HG03457 (cell line): Measurements from ENCODE around the gene EPN2.
"Not testable (repeated sequence)": the region's sequence is repeated elsewhere in the genome, so short reads cannot be mapped to it uniquely, and the experiment has no call there.

ENCODE experiments used
- ATAC-seq: cut with Tn5 transposase; IDR thresholded peaks from one replicate; pipeline ENCODE4 v1.9.1; 2021; ENCODE audit warnings: moderate number of reproducible peaks; ENCODE audit not compliant: unreplicated experiment

The EPN2 gene

GRCh38 chr17:19343256-19343630, 106.1 kb downstream of the EPN2 start:
- ATAC-seq: no peak

GRCh38 chr17:19343671-19344151, 106.5 kb downstream of the EPN2 start:
- ATAC-seq: no peak

- no peak for ATAC-seq
Measured at GRCh38 chr17:19344311-19345066, 107.3 kb downstream of the EPN2 start.

GRCh38 chr17:19345067-19345460, 107.9 kb downstream of the EPN2 start:
- ATAC-seq: no peak

- no peak for ATAC-seq
Measured at GRCh38 chr17:19345486-19346350, 108.6 kb downstream of the EPN2 start.

- ATAC-seq: no peak
Measured at GRCh38 chr17:19346351-19347255, 109.4 kb downstream of the EPN2 start.

- no peak for ATAC-seq
Measured at GRCh38 chr17:19347323-19348080, 110.3 kb downstream of the EPN2 start.

- ATAC-seq: no peak
Measured at GRCh38 chr17:19348081-19348650, 111.0 kb downstream of the EPN2 start.

GRCh38 chr17:19348806-19349205, 111.6 kb downstream of the EPN2 start:
- ATAC-seq: no peak

GRCh38 chr17:19353401-19353800, 116.2 kb downstream of the EPN2 start:
- ATAC-seq: not testable (repeated sequence)

GRCh38 chr17:19354748-19355147, 117.6 kb downstream of the EPN2 start:
- ATAC-seq: no peak

- ATAC-seq: no peak
Measured at GRCh38 chr17:19357351-19357750, 120.2 kb downstream of the EPN2 start.

- ATAC-seq: no peak
Measured at GRCh38 chr17:19357761-19358160, 120.6 kb downstream of the EPN2 start.

GRCh38 chr17:19359151-19359550, 122.0 kb downstream of the EPN2 start:
- ATAC-seq: no peak

GRCh38 chr17:19359856-19360255, 122.7 kb downstream of the EPN2 start:
- ATAC-seq: no peak

GRCh38 chr17:19360772-19361171, 123.6 kb downstream of the EPN2 start:
- ATAC-seq: no peak

- ATAC-seq: no peak
Measured at GRCh38 chr17:19361326-19361725, 124.2 kb downstream of the EPN2 start.

GRCh38 chr17:19361944-19362276, 124.7 kb downstream of the EPN2 start:
- no peak for ATAC-seq

- ATAC-seq: peak; percentile 55
Measured at GRCh38 chr17:19362277-19363113, 125.3 kb downstream of the EPN2 start, which contains the start of gene B9D1. Gene B9D1 (minus strand): TSS chr17:19362723. CDS start chr17:19362569, 154 bp downstream.
